H1 (cell line): ENCODE data around the gene NUDT1. TPM values are rescaled to one million over a fixed set of nuclear protein-coding genes. Genes with fewer than 3 reads are reported as not detected.
A peak's percentile ranks its signal among the peaks of the same experiment; 100 is the strongest.

Source experiments
- CTCF ChIA-PET: fragments of 300-600 bp; sonication (Branson Sonifier 250); formaldehyde crosslinking; loops from one replicate; lab custom pipeline; 2021; ENCODE audit not compliant: partially characterized antibody; lab: Charles Lee
- POLR2A ChIA-PET: fragments of 300-600 bp; sonication (Branson Sonifier 250); formaldehyde crosslinking; loops from one replicate; lab custom pipeline; 2021; ENCODE audit warnings: inconsistent platforms; ENCODE audit not compliant: partially characterized antibody; lab: Charles Lee
- DNase-seq, 2 experiments: peaks; one replicate each; pipeline versions ENCODE4 v3.0.0 to v3.0.0-alpha.2; 2010 to 2022; ENCODE audit warnings: low spot score in 2 of 2, low read depth in 1 of 2, mixed read lengths in 1 of 2
- FAIRE-seq: peaks from 2 replicates; lab custom pipeline; 2011; peaks lifted over from hg19 to GRCh38; lab: Jason Lieb, UNC
- H2AFZ ChIP-seq: 2 replicates; pipeline ENCODE4 v1.8.1; 2012; ENCODE audit warnings: low read length, inconsistent platforms
- H2AK5ac ChIP-seq: 2 replicates; pipeline ENCODE4 v1.6.1; 2013; ENCODE audit warnings: low read depth, low read length
- H2BK120ac ChIP-seq: replicated peaks from 2 replicates; pipeline ENCODE3; 2013; ENCODE audit warnings: low read depth, low read length, inconsistent platforms
- H2BK12ac ChIP-seq: 2 replicates; pipeline ENCODE4 v1.6.1; 2013; ENCODE audit warnings: low read depth, low read length
- H2BK15ac ChIP-seq: 2 replicates; pipeline ENCODE4 v1.6.1; 2013; ENCODE audit warnings: low read length
- H2BK20ac ChIP-seq: 2 replicates; pipeline ENCODE4 v1.6.1; 2013; ENCODE audit warnings: low read length
- H2BK5ac ChIP-seq: 2 replicates; pipeline ENCODE4 v1.6.1; 2013; ENCODE audit warnings: low read depth, low read length
- H3K14ac ChIP-seq: 2 replicates; pipeline ENCODE4 v1.6.1; 2013; ENCODE audit warnings: inconsistent platforms; ENCODE audit not compliant: insufficient read length
- H3K18ac ChIP-seq: 2 replicates; pipeline ENCODE4 v1.6.1; 2013; ENCODE audit warnings: low read length; ENCODE audit errors: extremely low read depth
- H3K23ac ChIP-seq: 2 replicates; pipeline ENCODE4 v1.6.1; 2013; ENCODE audit warnings: inconsistent platforms; ENCODE audit not compliant: insufficient read length
- H3K23me2 ChIP-seq: 2 replicates; pipeline ENCODE4 v1.6.1; 2013; ENCODE audit warnings: low read depth, low read length
- H3K27ac ChIP-seq: 2 replicates; pipeline ENCODE4 v1.6.1; 2011; ENCODE audit warnings: low read depth, low read length, inconsistent platforms
- H3K27me3 ChIP-seq, 4 experiments: replicated peaks in 1 of 4; 1 replicate in 1 of 4; 2 replicates in 3 of 4; pipeline versions ENCODE4 v1.6.1 to v1.8.1; 2011 to 2013; ENCODE audit warnings: low read length in 3 of 4, mild to moderate bottlenecking in 3 of 4, inconsistent platforms in 2 of 4, mixed read lengths in 2 of 4, moderate library complexity in 1 of 4; ENCODE audit not compliant: control insufficient read depth in 3 of 4, insufficient read depth in 3 of 4; ENCODE audit errors: extremely low read depth in 1 of 4
- H3K36me3 ChIP-seq, 4 experiments: 2 replicates each; pipeline versions ENCODE4 v1.6.1 to v1.8.1; 2011 to 2013; ENCODE audit warnings: mild to moderate bottlenecking in 4 of 4, low read length in 3 of 4, moderate library complexity in 2 of 4, control low read depth in 1 of 4, inconsistent platforms in 1 of 4; ENCODE audit not compliant: insufficient read depth in 4 of 4, control insufficient read depth in 2 of 4
- H3K4ac ChIP-seq: replicated peaks from 2 replicates; pipeline ENCODE3; 2013; ENCODE audit warnings: low read length, low read depth, mixed read lengths, inconsistent platforms; ENCODE audit not compliant: insufficient read length
- H3K4me1 ChIP-seq, 4 experiments: replicated peaks in 1 of 4; 1 replicate in 1 of 4; 2 replicates in 3 of 4; pipeline versions ENCODE4 v1.6.1 to v1.8.1; 2011 to 2013; ENCODE audit warnings: low read length in 3 of 4, inconsistent platforms in 2 of 4, mixed read lengths in 1 of 4; ENCODE audit not compliant: insufficient read depth in 4 of 4, control insufficient read depth in 3 of 4
- H3K4me2 ChIP-seq, 2 experiments: 2 replicates each; pipeline versions ENCODE4 v1.6.1 to v1.8.1; 2011 to 2013; ENCODE audit warnings: low read depth in 2 of 2, low read length in 2 of 2, control low read depth in 1 of 2, inconsistent platforms in 1 of 2, mild to moderate bottlenecking in 1 of 2; ENCODE audit not compliant: insufficient read depth in 1 of 2
- H3K4me3 ChIP-seq, 4 experiments: fragments of 200-600, 300-600 bp in 1 of 4; sonication (generic), shearing (Covaris generic), sonication (Bioruptor Twin) in 1 of 4; 2 replicates each; pipeline versions ENCODE4 v1.5.1 to v1.8.1; 2011 to 2016; ENCODE audit warnings: low read length in 4 of 4, low read depth in 3 of 4, control low read depth in 2 of 4, inconsistent platforms in 2 of 4, mild to moderate bottlenecking in 2 of 4, mixed read lengths in 1 of 4, moderate library complexity in 1 of 4; ENCODE audit not compliant: insufficient read depth in 2 of 4; ENCODE audit errors: extremely low read depth in 1 of 4
- H3K56ac ChIP-seq: replicated peaks from 2 replicates; pipeline ENCODE3; 2013; ENCODE audit warnings: low read depth, mild to moderate bottlenecking, mixed read lengths, low read length, inconsistent platforms; ENCODE audit not compliant: insufficient read length
- H3K79me1 ChIP-seq: 2 replicates; pipeline ENCODE4 v1.6.1; 2013; ENCODE audit warnings: low read depth, low read length, control low read depth
- H3K79me2 ChIP-seq, 2 experiments: 2 replicates each; pipeline versions ENCODE4 v1.6.1 to v1.8.1; 2012 to 2013; ENCODE audit warnings: low read length in 2 of 2, mild to moderate bottlenecking in 2 of 2, inconsistent platforms in 1 of 2; ENCODE audit not compliant: insufficient read depth in 2 of 2, control insufficient read depth in 1 of 2
- H3K9ac ChIP-seq, 4 experiments: replicated peaks in 1 of 4; 1 replicate in 1 of 4; 2 replicates in 3 of 4; pipeline versions ENCODE4 v1.6.1 to v1.8.1; 2011 to 2013; ENCODE audit warnings: low read depth in 3 of 4, low read length in 3 of 4, control low read depth in 2 of 4, mild to moderate bottlenecking in 2 of 4, moderate library complexity in 2 of 4, inconsistent platforms in 1 of 4; ENCODE audit errors: extremely low read depth in 1 of 4
- H3K9me3 ChIP-seq, 2 experiments: 2 replicates each; pipeline versions ENCODE4 v1.6.1 to v1.8.1; 2012 to 2013; ENCODE audit warnings: mild to moderate bottlenecking in 2 of 2, moderate library complexity in 2 of 2, control low read depth in 1 of 2, inconsistent platforms in 1 of 2, low read depth in 1 of 2, low read length in 1 of 2, mixed read lengths in 1 of 2; ENCODE audit not compliant: insufficient read depth in 2 of 2
- H4K20me1 ChIP-seq, 2 experiments: replicated peaks in 1 of 2; 2 replicates each; pipeline versions ENCODE3 to v1.8.1; 2011 to 2013; ENCODE audit warnings: inconsistent platforms in 2 of 2, low read length in 2 of 2, mild to moderate bottlenecking in 1 of 2; ENCODE audit not compliant: insufficient read depth in 2 of 2, control insufficient read depth in 1 of 2
- H4K5ac ChIP-seq: 2 replicates; pipeline ENCODE4 v1.6.1; 2013; ENCODE audit warnings: low read length, low read depth, mixed read lengths, inconsistent platforms; ENCODE audit not compliant: insufficient read length
- H4K8ac ChIP-seq: 2 replicates; pipeline ENCODE4 v1.8.0; 2013; ENCODE audit warnings: mild to moderate bottlenecking, moderate library complexity, low read length, inconsistent platforms; ENCODE audit not compliant: insufficient read depth; ENCODE audit errors: extremely low read depth
- H4K91ac ChIP-seq: replicated peaks from 2 replicates; pipeline ENCODE3; 2013; ENCODE audit warnings: low read length, mixed read lengths, inconsistent platforms; ENCODE audit not compliant: insufficient read length
- BACH1 ChIP-seq: IDR thresholded peaks from 2 replicates; pipeline ENCODE4 v1.6.1; 2012; ENCODE audit warnings: low read length, improper control_type of control experiment
- JUN ChIP-seq: IDR thresholded peaks from 2 replicates; pipeline ENCODE4 v1.6.1; 2011; ENCODE audit warnings: low read depth, mild to moderate bottlenecking, improper control_type of control experiment, low read length
- TAF7 ChIP-seq: optimal IDR thresholded peaks from 2 replicates; pipeline ENCODE3; 2011; ENCODE audit warnings: low read depth, mild to moderate bottlenecking, inconsistent platforms, low read length, moderate library complexity, borderline replicate concordance
- TCF12 ChIP-seq: IDR thresholded peaks from 2 replicates; pipeline ENCODE4 v1.6.1; 2011; ENCODE audit warnings: low read depth, mild to moderate bottlenecking, low read length
- TEAD4 ChIP-seq: IDR thresholded peaks from 2 replicates; pipeline ENCODE4 v1.6.1; 2012; ENCODE audit warnings: low read depth, low read length, inconsistent platforms, mixed read lengths
- WGBS, 2 experiments: shearing (Covaris generic) in 1 of 2; methylation state at CpG; one replicate each; pipeline versions ENCODE4 v1.1.6 to v1.1.7; 2013 to 2015; ENCODE audit warnings: low lambda C conversion rate in 2 of 2, mixed read lengths in 2 of 2, inconsistent platforms in 1 of 2, low coverage in 1 of 2, missing lambda C conversion rate in 1 of 2; ENCODE audit not compliant: insufficient replicate concordance in 2 of 2, insufficient coverage in 1 of 2, insufficient read length in 1 of 2; ENCODE audit errors: extremely low coverage in 1 of 2, missing lambda C conversion rate in 1 of 2; 5-methylcytosine and 5-hydroxymethylcytosine counted together
- polyA plus RNA-seq, 7 experiments: library from polyadenylated mRNA; depleted of rRNA in 3 of 7; stranded (reverse) in 5 of 7; unstranded in 2 of 7; fragments of >200 nt in 5 of 7; fragments of 200-250 nt in 2 of 7; gene quantifications; 1 replicate in 5 of 7; 2 replicates in 1 of 7; 4 replicates in 1 of 7; pipeline versions ENCODE4 v1.2.1 to v1.2.3, GENCODE V29; 2011 to 2013; ENCODE audit warnings: missing spikeins in 2 of 7, mixed read lengths in 2 of 7
- total RNA-seq: library from RNA; stranded (reverse); fragmentation: NEBNext Ultra II Directional; extraction: Animal tissue kit (Norgen Biotek cat#: 25700); gene quantifications from 2 replicates; pipeline ENCODE4 v1.2.1, GENCODE V29; 2021
- TF ChIP-seq, protein P1 (sequence below): IDR thresholded peaks from 2 replicates; pipeline ENCODE4 v1.6.1; 2011; ENCODE audit warnings: low read length, improper control_type of control experiment
- TF ChIP-seq, protein P2 (sequence below): IDR thresholded peaks from 2 replicates; pipeline ENCODE4 v1.6.1; 2012; ENCODE audit warnings: inconsistent platforms
- TF ChIP-seq, protein P3 (sequence below), 3 experiments: IDR thresholded peaks; 1 replicate in 2 of 3; 2 replicates in 1 of 3; pipeline versions ENCODE4 v1.5.1 to v1.6.1; 2011; ENCODE audit warnings: low read length in 3 of 3, mild to moderate bottlenecking in 3 of 3, inconsistent platforms in 2 of 3, low read depth in 1 of 3, moderate library complexity in 1 of 3; ENCODE audit not compliant: insufficient read depth in 1 of 3; ENCODE audit errors: control extremely low read depth in 1 of 3

The NUDT1 gene
- total and polyA plus RNA-seq, 2 of the 8 experiments (the other 6 are each of a cell fraction or from before 2014, with no cell fraction given) = 76.1 to 89.5 TPM

DNA sequence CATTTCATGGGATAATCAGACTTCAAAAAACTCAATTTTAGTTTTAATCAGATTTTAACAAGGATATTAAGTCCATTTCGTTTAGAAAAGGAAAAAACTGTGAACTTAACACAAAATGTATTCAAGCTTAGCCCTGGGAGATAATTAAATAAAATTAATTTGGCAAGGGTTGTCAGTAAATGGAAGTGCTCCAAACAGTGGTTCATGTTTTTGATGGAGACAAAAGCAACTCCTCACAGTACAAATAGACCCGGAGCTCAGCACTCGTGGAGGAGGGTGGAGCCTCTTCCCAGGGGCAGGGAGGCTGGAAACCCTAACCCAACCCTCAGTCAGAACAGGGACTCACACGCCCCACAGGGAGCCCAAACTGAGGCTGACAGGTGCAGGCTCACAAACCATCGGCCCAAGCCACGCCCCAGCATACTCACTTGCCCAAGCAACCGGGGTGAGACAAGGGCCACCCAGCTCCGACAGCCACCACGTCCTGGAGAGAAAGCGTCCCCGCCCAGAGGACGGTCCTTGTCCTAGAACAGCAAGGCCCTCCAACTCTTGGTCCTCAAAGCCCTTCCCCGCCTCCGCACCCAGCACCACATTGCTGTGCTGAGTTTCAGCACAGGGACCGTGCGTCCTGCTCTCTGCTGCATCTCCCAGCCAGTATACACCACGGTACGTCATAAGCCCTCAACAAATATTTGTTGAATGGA, 49.0 kb upstream of the NUDT1 start:
- ChIA-PET POLR2A (no interaction called here), CTCF (interaction anchor here (0.5 to 2.5 kb wide), 6 partner anchors 8 to 671 kb away, joined by 3 to 8 read pairs (median 4); no protein-coding TSS in a partner anchor)
- no peak overlapping the region for H4K5ac ChIP-seq
- no peak overlapping the region for H3K9ac ChIP-seq
- H2BK12ac ChIP-seq = no peak overlapping the region
- no peak overlapping the region for H3K4ac ChIP-seq
- H3K23ac ChIP-seq = no peak overlapping the region
- no peak overlapping the region for H3K4me3 ChIP-seq
- peaks cover 0 to 13% of the 10 kb centered on the region in 2 experiments; a peak in 1 of 4 replicates for H3K79me2 ChIP-seq
- H3K14ac ChIP-seq = no peak overlapping the region
- no peak overlapping the region for H2BK20ac ChIP-seq
- FAIRE-seq = no peak
- no peak overlapping the region for H2AK5ac ChIP-seq
- no peaks in the 10 kb centered on the region for H3K23me2 ChIP-seq
- H4K8ac ChIP-seq = 0 out of 2 replicates have a peak overlapping the region, but pooled peaks have one; percentile 0
- H3K4me2 ChIP-seq = no peak overlapping the region
- no peaks in the 10 kb centered on the region; the same call in none of the 2 replicates for H3K79me1 ChIP-seq
- peaks cover 14 to 20% of the 10 kb centered on the region in 2 experiments for H3K9me3 ChIP-seq
- H4K91ac ChIP-seq = no peak overlapping the region
- H3K27ac ChIP-seq = no peak overlapping the region
- H2BK15ac ChIP-seq = no peak overlapping the region
- H3K4me1 ChIP-seq = no peaks in the 10 kb centered on the region
- no peak for DNase-seq
- H2BK5ac ChIP-seq = no peak overlapping the region
- no peaks in the 10 kb centered on the region for H3K27me3 ChIP-seq
- H4K20me1 ChIP-seq = peaks cover 0 to 8% of the 10 kb centered on the region in 2 experiments
- no peak overlapping the region for H3K18ac ChIP-seq
- no peak overlapping the region for H3K56ac ChIP-seq
- WGBS, 2 experiments = 91% methylated on average over 13 of the region's 18 CpGs; no CpG with 5 or more reads in 1 of the 2 experiments
- no peak overlapping the region for H2AFZ ChIP-seq
- H2BK120ac ChIP-seq = no peak overlapping the region
- H3K36me3 ChIP-seq = peaks cover 0 to 20% (median 9%) of the 10 kb centered on the region in 4 experiments; a peak in 5 of 8 replicates
- TF ChIP-seq JUN (no peak), TAF7 (no peak), TEAD4 (no peak), TCF12 (no peak), BACH1 (no peak)
- TF ChIP-seq, protein P1, sequence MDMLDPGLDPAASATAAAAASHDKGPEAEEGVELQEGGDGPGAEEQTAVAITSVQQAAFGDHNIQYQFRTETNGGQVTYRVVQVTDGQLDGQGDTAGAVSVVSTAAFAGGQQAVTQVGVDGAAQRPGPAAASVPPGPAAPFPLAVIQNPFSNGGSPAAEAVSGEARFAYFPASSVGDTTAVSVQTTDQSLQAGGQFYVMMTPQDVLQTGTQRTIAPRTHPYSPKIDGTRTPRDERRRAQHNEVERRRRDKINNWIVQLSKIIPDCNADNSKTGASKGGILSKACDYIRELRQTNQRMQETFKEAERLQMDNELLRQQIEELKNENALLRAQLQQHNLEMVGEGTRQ = no peak
- TF ChIP-seq, protein P2, sequence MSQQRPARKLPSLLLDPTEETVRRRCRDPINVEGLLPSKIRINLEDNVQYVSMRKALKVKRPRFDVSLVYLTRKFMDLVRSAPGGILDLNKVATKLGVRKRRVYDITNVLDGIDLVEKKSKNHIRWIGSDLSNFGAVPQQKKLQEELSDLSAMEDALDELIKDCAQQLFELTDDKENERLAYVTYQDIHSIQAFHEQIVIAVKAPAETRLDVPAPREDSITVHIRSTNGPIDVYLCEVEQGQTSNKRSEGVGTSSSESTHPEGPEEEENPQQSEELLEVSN = no peak
- TF ChIP-seq, protein P3, sequence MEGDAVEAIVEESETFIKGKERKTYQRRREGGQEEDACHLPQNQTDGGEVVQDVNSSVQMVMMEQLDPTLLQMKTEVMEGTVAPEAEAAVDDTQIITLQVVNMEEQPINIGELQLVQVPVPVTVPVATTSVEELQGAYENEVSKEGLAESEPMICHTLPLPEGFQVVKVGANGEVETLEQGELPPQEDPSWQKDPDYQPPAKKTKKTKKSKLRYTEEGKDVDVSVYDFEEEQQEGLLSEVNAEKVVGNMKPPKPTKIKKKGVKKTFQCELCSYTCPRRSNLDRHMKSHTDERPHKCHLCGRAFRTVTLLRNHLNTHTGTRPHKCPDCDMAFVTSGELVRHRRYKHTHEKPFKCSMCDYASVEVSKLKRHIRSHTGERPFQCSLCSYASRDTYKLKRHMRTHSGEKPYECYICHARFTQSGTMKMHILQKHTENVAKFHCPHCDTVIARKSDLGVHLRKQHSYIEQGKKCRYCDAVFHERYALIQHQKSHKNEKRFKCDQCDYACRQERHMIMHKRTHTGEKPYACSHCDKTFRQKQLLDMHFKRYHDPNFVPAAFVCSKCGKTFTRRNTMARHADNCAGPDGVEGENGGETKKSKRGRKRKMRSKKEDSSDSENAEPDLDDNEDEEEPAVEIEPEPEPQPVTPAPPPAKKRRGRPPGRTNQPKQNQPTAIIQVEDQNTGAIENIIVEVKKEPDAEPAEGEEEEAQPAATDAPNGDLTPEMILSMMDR (IDR thresholded peaks at IDR 0.05; ENCODE audit: control extremely low read depth in 1 of 3, insufficient read depth in 1 of 3, low read depth in 1 of 3, low read length in 3 of 3) = no peak
